Measurements from ENCODE around the gene UNC93B1. TPM values are rescaled to one million over a fixed set of nuclear protein-coding genes. Genes with fewer than 3 reads are reported as not detected.
A peak's percentile ranks its signal among the peaks of the same experiment; 100 is the strongest.
"Not testable (repeated sequence)": the region's sequence is repeated elsewhere in the genome, so short reads cannot be mapped to it uniquely, and the experiment has no call there.

Gene UNC93B1
- total and polyA plus RNA-seq, 7 donors = 1.9 to 5.9 (median 4.5) TPM

- 47 to 50% (median 49%) methylated on average over 12 of the region's 12 CpGs for WGBS, 3 donors
- intact Hi-C loops (cut with DNase I); ATAC-seq; H3K4me3 ChIP-seq; H3K4me1 ChIP-seq; H3K9me3 ChIP-seq; H3K36me3 ChIP-seq (ENCODE audit: insufficient read depth in 1 of 2, low read depth in 1 of 2); H3K27ac ChIP-seq; DNase-seq: not testable (repeated sequence)
- TF ChIP-seq CTCF (IDR thresholded peaks at IDR 0.05) = peak; percentile 38
- H3K27me3 ChIP-seq (ENCODE audit: insufficient read depth in 3 of 3, low read length in 2 of 3) = peaks cover 0 to 13% (median 2%) of the 10 kb centered on the region in 3 donors
These were observed 10.1 kb downstream of the UNC93B1 start for GRCh38 chr11:67993821-67994220.

GRCh38 chr11:67991347-67992121 lies 12.4 kb downstream of the UNC93B1 start:
- H3K9me3 ChIP-seq; H3K27ac ChIP-seq; ATAC-seq; H3K36me3 ChIP-seq (ENCODE audit: insufficient read depth in 1 of 2, low read depth in 1 of 2); DNase-seq; intact Hi-C loops (cut with DNase I); H3K4me1 ChIP-seq: not testable (repeated sequence)
- 12 to 17% (median 16%) methylated on average over 22 to 69 of the region's 70 CpGs for WGBS, 3 donors
- Histone ChIP-seq H3K27me3 (ENCODE audit: insufficient read depth in 3 of 3, low read length in 2 of 3) (peaks cover 0 to 13% (median 2%) of the 10 kb centered on the region in 3 donors), H3K4me3 (peak overlapping the region; percentile 28)

GRCh38 chr11:67990546-67991346 lies 13.2 kb downstream of the UNC93B1 start:
- H3K9me3 ChIP-seq; DNase-seq; H3K36me3 ChIP-seq (ENCODE audit: insufficient read depth in 1 of 2, low read depth in 1 of 2); H3K27ac ChIP-seq; intact Hi-C loops (cut with DNase I); H3K4me1 ChIP-seq; ATAC-seq: not testable (repeated sequence)
- WGBS, 3 donors = 13 to 16% (median 14%) methylated on average over 38 to 49 of the region's 58 CpGs
- peak overlapping the region; percentile 28 for H3K4me3 ChIP-seq
- peaks cover 0 to 16% (median 2%) of the 10 kb centered on the region in 3 donors for H3K27me3 ChIP-seq (ENCODE audit: insufficient read depth in 3 of 3, low read length in 2 of 3)

- H3K4me1 ChIP-seq; H3K4me3 ChIP-seq; ATAC-seq; H3K9me3 ChIP-seq; intact Hi-C loops (cut with DNase I); DNase-seq; H3K27ac ChIP-seq; H3K36me3 ChIP-seq (ENCODE audit: insufficient read depth in 1 of 2, low read depth in 1 of 2): not testable (repeated sequence)
- WGBS, 3 donors = 78 to 84% (median 80%) methylated on average over 6 of the region's 6 CpGs
- H3K27me3 ChIP-seq (ENCODE audit: insufficient read depth in 3 of 3, low read length in 2 of 3) = peaks cover 0 to 15% (median 2%) of the 10 kb centered on the region in 3 donors
These were observed 18.6 kb downstream of the UNC93B1 start for GRCh38 chr11:67985302-67985701.

- no peak overlapping the region for H3K27ac ChIP-seq
- H3K27me3 ChIP-seq (ENCODE audit: insufficient read depth in 3 of 3, low read length in 2 of 3) = peaks cover 0 to 15% (median 0%) of the 10 kb centered on the region in 3 donors
- no peak for DNase-seq
- no peak for ATAC-seq
- no peak for TF ChIP-seq CTCF (IDR thresholded peaks at IDR 0.05)
- intact Hi-C loops (cut with DNase I) = no loop called here
- H3K36me3 ChIP-seq (ENCODE audit: insufficient read depth in 1 of 2, low read depth in 1 of 2) = no peaks in the 10 kb centered on the region
- WGBS, 3 donors = 73 to 85% (median 76%) methylated on average over 22 to 29 of the region's 29 CpGs
- no peaks in the 10 kb centered on the region for H3K9me3 ChIP-seq
- H3K4me1 ChIP-seq = no peaks in the 10 kb centered on the region
- H3K4me3 ChIP-seq = no peak overlapping the region
These were observed 19.9 kb downstream of the UNC93B1 start for GRCh38 chr11:67983951-67984350.

GRCh38 chr11:67982255-67982857 lies 21.5 kb downstream of the UNC93B1 start:
- H3K36me3 ChIP-seq (ENCODE audit: insufficient read depth in 1 of 2, low read depth in 1 of 2); H3K27ac ChIP-seq; H3K4me1 ChIP-seq; H3K9me3 ChIP-seq; H3K4me3 ChIP-seq; ATAC-seq; DNase-seq; intact Hi-C loops (cut with DNase I): not testable (repeated sequence)
- H3K27me3 ChIP-seq (ENCODE audit: insufficient read depth in 3 of 3, low read length in 2 of 3) = peaks cover 0 to 15% (median 0%) of the 10 kb centered on the region in 3 donors
- 64 to 76% (median 68%) methylated on average over 17 of the region's 17 CpGs for WGBS, 3 donors

GRCh38 chr11:67981226-67981625 lies 22.7 kb downstream of the UNC93B1 start:
- 81 to 83% (median 81%) methylated on average over 10 of the region's 10 CpGs for WGBS, 3 donors
- DNase-seq; ATAC-seq; H3K4me3 ChIP-seq; intact Hi-C loops (cut with DNase I); H3K36me3 ChIP-seq (ENCODE audit: insufficient read depth in 1 of 2, low read depth in 1 of 2); H3K4me1 ChIP-seq; H3K27ac ChIP-seq; H3K9me3 ChIP-seq: not testable (repeated sequence)
- H3K27me3 ChIP-seq (ENCODE audit: insufficient read depth in 3 of 3, low read length in 2 of 3) = peaks cover 0 to 15% (median 0%) of the 10 kb centered on the region in 3 donors

GRCh38 chr11:67978766-67979418 lies 25.0 kb downstream of the UNC93B1 start:
- H3K9me3 ChIP-seq; intact Hi-C loops (cut with DNase I); H3K4me3 ChIP-seq; H3K27ac ChIP-seq; DNase-seq; H3K4me1 ChIP-seq; ATAC-seq; H3K36me3 ChIP-seq (ENCODE audit: insufficient read depth in 1 of 2, low read depth in 1 of 2): not testable (repeated sequence)
- 61 to 66% (median 64%) methylated on average over 17 of the region's 17 CpGs for WGBS, 3 donors
- H3K27me3 ChIP-seq (ENCODE audit: insufficient read depth in 3 of 3, low read length in 2 of 3) = peaks cover 0 to 12% (median 0%) of the 10 kb centered on the region in 3 donors

All from psoas muscle (tissue), 8 donors.